ENCODE results near the gene SPAG16. TPM values are rescaled to one million over a fixed set of nuclear protein-coding genes. Genes with fewer than 3 reads are reported as not detected.

SPAG16 gene
- total and polyA plus RNA-seq, 3 experiments from 2014 or later, result 7.7 to 15.3 (median 8.2) TPM

DNA sequence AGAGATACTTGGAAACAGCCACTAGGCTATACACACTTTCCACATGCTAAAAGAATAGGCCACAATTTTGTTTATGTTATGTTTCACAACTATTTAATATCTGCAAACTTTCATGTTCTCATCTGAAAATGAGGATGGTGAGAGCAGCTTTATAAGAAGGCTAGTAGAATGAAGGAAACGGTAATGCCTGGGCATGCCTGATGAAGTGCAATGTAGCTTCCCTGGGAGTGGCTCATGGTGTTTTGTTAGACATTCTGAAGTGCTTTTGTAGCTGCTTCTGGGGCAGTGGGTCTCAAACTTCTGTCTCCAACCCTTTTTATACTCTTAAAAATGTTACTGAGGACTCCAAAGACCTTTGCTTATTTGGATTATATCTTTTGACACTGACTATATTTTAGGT is 933.3 kb downstream of the SPAG16 start:
- Histone ChIP-seq H3K36me3 (ENCODE audit: insufficient read depth, low read length) (no peaks in the 10 kb centered on the region), H3K4me3 (ENCODE audit: low read length) (no peak overlapping the region), H3K9me3 (ENCODE audit: low read length) (no peaks in the 10 kb centered on the region), H3K27me3 (ENCODE audit: insufficient read depth, low read length, poor library complexity, severe bottlenecking) (no peaks in the 10 kb centered on the region), H3K27ac (ENCODE audit: low read depth, low read length) (no peak overlapping the region), H3K4me1 (ENCODE audit: insufficient read depth, low read length) (no peaks in the 10 kb centered on the region)
- H3K4me1 Mint-ChIP-seq, result no peaks in the 10 kb centered on the region
- peaks cover 0 to 4% (median 2%) of the 10 kb centered on the region in 5 donors for H3K9me3 Mint-ChIP-seq
- no peak overlapping the region for H3K27ac Mint-ChIP-seq
- DNase-seq, result no peak
- POLR2A ChIA-PET, result no interaction called here
- peaks cover 0 to 3% of the 10 kb centered on the region in 2 donors for H3K27me3 Mint-ChIP-seq
- H3K36me3 Mint-ChIP-seq, result no peaks in the 10 kb centered on the region
- no peak overlapping the region for H3K4me3 Mint-ChIP-seq
- CTCF ChIA-PET, result no interaction called here

GRCh38 chr2:214220251-214220650 is 936.0 kb downstream of the SPAG16 start:
- H3K4me3 Mint-ChIP-seq, result no peak overlapping the region
- CTCF ChIA-PET, result no interaction called here
- H3K9me3 Mint-ChIP-seq, result peaks cover 0 to 4% (median 0%) of the 10 kb centered on the region in 5 donors
- H3K36me3 Mint-ChIP-seq, result no peaks in the 10 kb centered on the region
- no peak for DNase-seq
- Histone ChIP-seq H3K27me3 (ENCODE audit: insufficient read depth, low read length, poor library complexity, severe bottlenecking) (no peaks in the 10 kb centered on the region), H3K27ac (ENCODE audit: low read depth, low read length) (no peak overlapping the region), H3K36me3 (ENCODE audit: insufficient read depth, low read length) (no peaks in the 10 kb centered on the region), H3K4me3 (ENCODE audit: low read length) (no peak overlapping the region), H3K9me3 (ENCODE audit: low read length) (no peaks in the 10 kb centered on the region), H3K4me1 (ENCODE audit: insufficient read depth, low read length) (no peaks in the 10 kb centered on the region)
- no peaks in the 10 kb centered on the region for H3K4me1 Mint-ChIP-seq
- peaks cover 0 to 1% of the 10 kb centered on the region in 2 donors for H3K27me3 Mint-ChIP-seq
- H3K27ac Mint-ChIP-seq, result no peak overlapping the region
- POLR2A ChIA-PET, result no interaction called here

DNA sequence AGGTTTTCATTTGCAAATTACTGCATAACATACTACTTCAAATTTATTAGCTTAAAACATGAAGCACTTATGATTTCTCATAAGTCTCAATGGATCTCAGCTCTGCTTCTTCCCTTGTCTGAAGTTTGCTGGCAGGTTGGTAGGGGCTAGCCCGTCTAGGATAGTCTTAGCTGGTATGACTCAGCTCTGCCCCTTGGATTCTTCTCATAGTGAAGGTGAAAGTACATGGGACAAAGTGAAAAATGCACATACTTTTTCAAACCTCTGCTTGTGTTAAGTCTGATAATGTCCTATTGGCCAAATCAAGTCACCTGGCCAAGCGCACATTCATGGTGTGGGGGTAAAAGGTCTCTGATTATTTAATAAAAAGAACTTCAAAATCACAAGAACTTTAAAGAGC is 941.8 kb downstream of the SPAG16 start:
- Mint-ChIP-seq H3K27ac (no peak overlapping the region), H3K4me3 (no peak overlapping the region), H3K36me3 (no peaks in the 10 kb centered on the region), H3K27me3 (no peaks in the 10 kb centered on the region), H3K4me1 (no peaks in the 10 kb centered on the region), H3K9me3 (peaks cover 0 to 4% (median 0%) of the 10 kb centered on the region in 5 donors)
- ChIA-PET CTCF (no interaction called here), POLR2A (no interaction called here)
- DNase-seq, result no peak
- Histone ChIP-seq H3K27me3 (ENCODE audit: insufficient read depth, low read length, poor library complexity, severe bottlenecking) (no peaks in the 10 kb centered on the region), H3K4me1 (ENCODE audit: insufficient read depth, low read length) (no peaks in the 10 kb centered on the region), H3K27ac (ENCODE audit: low read depth, low read length) (no peak overlapping the region), H3K4me3 (ENCODE audit: low read length) (no peak overlapping the region), H3K36me3 (ENCODE audit: insufficient read depth, low read length) (no peaks in the 10 kb centered on the region), H3K9me3 (ENCODE audit: low read length) (no peaks in the 10 kb centered on the region)

- no peaks in the 10 kb centered on the region for H3K27me3 ChIP-seq (ENCODE audit: insufficient read depth, low read length, poor library complexity, severe bottlenecking)
- no peaks in the 10 kb centered on the region for H3K4me1 Mint-ChIP-seq
- POLR2A ChIA-PET, result no interaction called here
- H3K4me3 Mint-ChIP-seq, result no peak overlapping the region
- no peak overlapping the region for H3K27ac ChIP-seq (ENCODE audit: low read depth, low read length)
- H3K4me3 ChIP-seq (ENCODE audit: low read length), result no peak overlapping the region
- H3K27me3 Mint-ChIP-seq, result no peaks in the 10 kb centered on the region
- no peaks in the 10 kb centered on the region for H3K36me3 Mint-ChIP-seq
- no peak for DNase-seq
- no peaks in the 10 kb centered on the region for H3K4me1 ChIP-seq (ENCODE audit: insufficient read depth, low read length)
- no peaks in the 10 kb centered on the region for H3K36me3 ChIP-seq (ENCODE audit: insufficient read depth, low read length)
- peaks cover 0 to 7% (median 2%) of the 10 kb centered on the region in 5 donors for H3K9me3 Mint-ChIP-seq
- no peaks in the 10 kb centered on the region for H3K9me3 ChIP-seq (ENCODE audit: low read length)
- CTCF ChIA-PET, result interaction anchor here (0.5 kb wide), 1 partner anchor 249 kb away, joined by 3 read pairs; no protein-coding TSS in a partner anchor
- no peak overlapping the region for H3K27ac Mint-ChIP-seq
These were observed 948.0 kb downstream of the SPAG16 start for GRCh38 chr2:214232271-214232670.

DNA sequence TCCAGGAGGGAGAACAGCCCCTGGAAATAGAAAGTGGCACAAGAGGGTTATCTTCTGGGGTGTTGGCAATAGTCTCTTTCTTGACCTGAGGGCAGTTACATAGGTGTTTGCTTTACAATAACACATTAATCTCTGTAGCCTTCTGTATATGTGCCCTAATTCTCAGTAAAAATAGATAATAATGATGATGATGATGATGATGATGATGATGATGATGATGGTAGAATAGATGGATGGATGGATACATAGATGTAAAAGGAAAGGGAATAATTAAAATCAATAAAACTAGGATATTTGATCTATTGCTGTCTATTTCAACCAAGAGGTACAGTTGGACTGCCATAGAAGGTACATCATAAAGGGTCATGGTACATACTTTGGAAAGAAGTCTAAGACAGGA is 948.9 kb downstream of the SPAG16 start:
- no peaks in the 10 kb centered on the region for H3K36me3 Mint-ChIP-seq
- DNase-seq, result no peak
- Histone ChIP-seq H3K4me1 (ENCODE audit: insufficient read depth, low read length) (no peaks in the 10 kb centered on the region), H3K27me3 (ENCODE audit: insufficient read depth, low read length, poor library complexity, severe bottlenecking) (no peaks in the 10 kb centered on the region), H3K9me3 (ENCODE audit: low read length) (no peaks in the 10 kb centered on the region), H3K4me3 (ENCODE audit: low read length) (no peak overlapping the region), H3K36me3 (ENCODE audit: insufficient read depth, low read length) (no peaks in the 10 kb centered on the region), H3K27ac (ENCODE audit: low read depth, low read length) (no peak overlapping the region)
- ChIA-PET CTCF (no interaction called here), POLR2A (no interaction called here)
- no peaks in the 10 kb centered on the region for H3K4me1 Mint-ChIP-seq
- no peak overlapping the region for H3K4me3 Mint-ChIP-seq
- H3K9me3 Mint-ChIP-seq, result peaks cover 0 to 7% (median 2%) of the 10 kb centered on the region in 5 donors
- no peak overlapping the region for H3K27ac Mint-ChIP-seq
- H3K27me3 Mint-ChIP-seq, result no peaks in the 10 kb centered on the region

- no peaks in the 10 kb centered on the region for H3K36me3 Mint-ChIP-seq
These were observed 958.5 kb downstream of the SPAG16 start for GRCh38 chr2:214242797-214243196.

GRCh38 chr2:214244847-214245246 is 960.6 kb downstream of the SPAG16 start:
- POLR2A ChIA-PET, result no interaction called here
- no peaks in the 10 kb centered on the region for H3K36me3 ChIP-seq (ENCODE audit: insufficient read depth, low read length)
- H3K9me3 ChIP-seq (ENCODE audit: low read length), result no peaks in the 10 kb centered on the region
- H3K4me3 ChIP-seq (ENCODE audit: low read length), result no peak overlapping the region
- no peak overlapping the region for H3K27ac Mint-ChIP-seq
- H3K9me3 Mint-ChIP-seq, result peaks cover 0 to 3% (median 0%) of the 10 kb centered on the region in 5 donors
- DNase-seq, result no peak
- no peak overlapping the region for H3K27ac ChIP-seq (ENCODE audit: low read depth, low read length)
- CTCF ChIA-PET, result no interaction called here
- H3K4me1 Mint-ChIP-seq, result no peaks in the 10 kb centered on the region
- H3K36me3 Mint-ChIP-seq, result no peaks in the 10 kb centered on the region
- H3K4me1 ChIP-seq (ENCODE audit: insufficient read depth, low read length), result no peaks in the 10 kb centered on the region
- no peaks in the 10 kb centered on the region for H3K27me3 ChIP-seq (ENCODE audit: insufficient read depth, low read length, poor library complexity, severe bottlenecking)
- H3K27me3 Mint-ChIP-seq, result no peaks in the 10 kb centered on the region
- H3K4me3 Mint-ChIP-seq, result no peak overlapping the region

More at GRCh38 chr2:214242797-214243196, 958.5 kb downstream of the SPAG16 start:
- H3K4me1 ChIP-seq (ENCODE audit: insufficient read depth, low read length), result no peaks in the 10 kb centered on the region
- no peak overlapping the region for H3K27ac Mint-ChIP-seq
- no peak overlapping the region for H3K4me3 ChIP-seq (ENCODE audit: low read length)
- H3K27me3 ChIP-seq (ENCODE audit: insufficient read depth, low read length, poor library complexity, severe bottlenecking), result no peaks in the 10 kb centered on the region
- no peak for DNase-seq
- no peak overlapping the region for H3K4me3 Mint-ChIP-seq
- no peaks in the 10 kb centered on the region for H3K9me3 Mint-ChIP-seq
- H3K4me1 Mint-ChIP-seq, result no peaks in the 10 kb centered on the region
- H3K9me3 ChIP-seq (ENCODE audit: low read length), result no peaks in the 10 kb centered on the region
- no peaks in the 10 kb centered on the region for H3K27me3 Mint-ChIP-seq
- ChIA-PET CTCF (no interaction called here), POLR2A (no interaction called here)
- H3K27ac ChIP-seq (ENCODE audit: low read depth, low read length), result no peak overlapping the region
- H3K36me3 ChIP-seq (ENCODE audit: insufficient read depth, low read length), result no peaks in the 10 kb centered on the region

- Histone ChIP-seq H3K4me1 (ENCODE audit: insufficient read depth, low read length) (no peaks in the 10 kb centered on the region), H3K27me3 (ENCODE audit: insufficient read depth, low read length, poor library complexity, severe bottlenecking) (no peaks in the 10 kb centered on the region), H3K36me3 (ENCODE audit: insufficient read depth, low read length) (no peaks in the 10 kb centered on the region), H3K4me3 (ENCODE audit: low read length) (no peak overlapping the region), H3K27ac (ENCODE audit: low read depth, low read length) (no peak overlapping the region), H3K9me3 (ENCODE audit: low read length) (no peaks in the 10 kb centered on the region)
- Mint-ChIP-seq H3K36me3 (no peaks in the 10 kb centered on the region), H3K4me3 (no peak overlapping the region), H3K4me1 (no peaks in the 10 kb centered on the region), H3K9me3 (peaks cover 0 to 4% (median 2%) of the 10 kb centered on the region in 5 donors), H3K27ac (no peak overlapping the region), H3K27me3 (no peaks in the 10 kb centered on the region)
- CTCF ChIA-PET, result no interaction called here
- POLR2A ChIA-PET, result no interaction called here
- DNase-seq, result no peak
These were observed 962.2 kb downstream of the SPAG16 start for GRCh38 chr2:214246417-214246816.

GRCh38 chr2:214247531-214247930 is 963.3 kb downstream of the SPAG16 start:
- H3K4me1 ChIP-seq (ENCODE audit: insufficient read depth, low read length), result no peaks in the 10 kb centered on the region
- Mint-ChIP-seq H3K4me1 (no peaks in the 10 kb centered on the region), H3K36me3 (no peaks in the 10 kb centered on the region), H3K27me3 (no peaks in the 10 kb centered on the region), H3K9me3 (peaks cover 0 to 7% (median 2%) of the 10 kb centered on the region in 5 donors), H3K27ac (no peak overlapping the region), H3K4me3 (no peak overlapping the region)
- H3K4me3 ChIP-seq (ENCODE audit: low read length), result no peak overlapping the region
- POLR2A ChIA-PET, result no interaction called here
- H3K36me3 ChIP-seq (ENCODE audit: insufficient read depth, low read length), result no peaks in the 10 kb centered on the region
- no peaks in the 10 kb centered on the region for H3K9me3 ChIP-seq (ENCODE audit: low read length)
- H3K27me3 ChIP-seq (ENCODE audit: insufficient read depth, low read length, poor library complexity, severe bottlenecking), result no peaks in the 10 kb centered on the region
- CTCF ChIA-PET, result no interaction called here
- no peak for DNase-seq
- H3K27ac ChIP-seq (ENCODE audit: low read depth, low read length), result no peak overlapping the region

Measured in CD8-positive, alpha-beta memory T cell (primary cell).